Neural cell (in vitro differentiated cells): ENCODE results near the gene OR51V1.
"Not testable (repeated sequence)": the region's sequence is repeated elsewhere in the genome, so short reads cannot be mapped to it uniquely, and the experiment has no call there.

Experiments
- EP300 ChIP-seq: fragments of 450-650 bp; conservative IDR thresholded peaks from 2 replicates; pipeline ENCODE4 v1.6.1; 2014; ENCODE audit warnings: antibody characterized with exemption, mild to moderate bottlenecking, moderate library complexity; ENCODE audit not compliant: poor library complexity, severe bottlenecking
- EZH2 ChIP-seq: fragments of 200-600, 300-800 bp; shearing (Covaris generic), sonication (generic); IDR thresholded peaks from 2 replicates; pipeline ENCODE4 v1.6.1; 2014; ENCODE audit warnings: antibody characterized with exemption, low read length, borderline replicate concordance, mild to moderate bottlenecking; ENCODE audit not compliant: insufficient read depth, poor library complexity, severe bottlenecking
- MXI1 ChIP-seq: fragments of 450-650 bp; conservative IDR thresholded peaks from 2 replicates; pipeline ENCODE4 v1.6.1; 2014; ENCODE audit warnings: antibody characterized with exemption, mild to moderate bottlenecking; ENCODE audit not compliant: poor library complexity, severe bottlenecking
- SMC3 ChIP-seq: fragments of 450-650 bp; conservative IDR thresholded peaks from 2 replicates; pipeline ENCODE4 v1.6.1; 2014; ENCODE audit warnings: antibody characterized with exemption, mild to moderate bottlenecking, moderate library complexity; ENCODE audit not compliant: poor library complexity
- TF ChIP-seq, protein P1 (sequence below): fragments of 450-650 bp; IDR thresholded peaks from 2 replicates; pipeline ENCODE4 v1.5.1; 2014; ENCODE audit warnings: antibody characterized with exemption, mild to moderate bottlenecking, moderate library complexity; ENCODE audit not compliant: poor library complexity, severe bottlenecking

DNA sequence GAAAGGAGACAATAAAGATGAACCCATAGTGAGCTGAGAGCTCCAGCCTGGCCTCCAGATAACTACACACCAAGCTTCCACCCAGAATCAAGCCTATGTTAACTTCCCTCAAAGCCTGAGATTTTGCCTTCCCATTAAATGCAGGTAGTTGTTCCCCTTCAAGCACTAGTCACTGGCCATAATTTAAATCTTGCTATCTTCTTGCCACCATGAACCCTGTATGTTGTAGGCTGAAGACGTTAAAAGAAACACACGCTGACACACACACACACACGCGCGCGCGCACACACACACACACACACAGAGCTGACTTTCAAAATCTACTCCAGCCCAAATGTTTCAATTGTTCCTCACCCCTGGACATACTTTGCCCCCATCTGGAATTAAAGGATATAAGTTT is 48.0 kb upstream of the OR51V1 start:
- TF ChIP-seq, protein P1, sequence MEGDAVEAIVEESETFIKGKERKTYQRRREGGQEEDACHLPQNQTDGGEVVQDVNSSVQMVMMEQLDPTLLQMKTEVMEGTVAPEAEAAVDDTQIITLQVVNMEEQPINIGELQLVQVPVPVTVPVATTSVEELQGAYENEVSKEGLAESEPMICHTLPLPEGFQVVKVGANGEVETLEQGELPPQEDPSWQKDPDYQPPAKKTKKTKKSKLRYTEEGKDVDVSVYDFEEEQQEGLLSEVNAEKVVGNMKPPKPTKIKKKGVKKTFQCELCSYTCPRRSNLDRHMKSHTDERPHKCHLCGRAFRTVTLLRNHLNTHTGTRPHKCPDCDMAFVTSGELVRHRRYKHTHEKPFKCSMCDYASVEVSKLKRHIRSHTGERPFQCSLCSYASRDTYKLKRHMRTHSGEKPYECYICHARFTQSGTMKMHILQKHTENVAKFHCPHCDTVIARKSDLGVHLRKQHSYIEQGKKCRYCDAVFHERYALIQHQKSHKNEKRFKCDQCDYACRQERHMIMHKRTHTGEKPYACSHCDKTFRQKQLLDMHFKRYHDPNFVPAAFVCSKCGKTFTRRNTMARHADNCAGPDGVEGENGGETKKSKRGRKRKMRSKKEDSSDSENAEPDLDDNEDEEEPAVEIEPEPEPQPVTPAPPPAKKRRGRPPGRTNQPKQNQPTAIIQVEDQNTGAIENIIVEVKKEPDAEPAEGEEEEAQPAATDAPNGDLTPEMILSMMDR: not testable (repeated sequence)
- not testable (repeated sequence) for TF ChIP-seq EZH2, EP300, MXI1, SMC3
